GM08714 (cell line): Measurements from ENCODE around the gene MRNIP.

Source experiments
- H3K4me3 ChIP-seq: fragments of 200-500 bp; sonication (Bioruptor generic); 2 replicates; pipeline ENCODE4 v1.5.1; 2014; ENCODE audit warnings: mild to moderate bottlenecking, low read length, inconsistent platforms
- ZNF274 ChIP-seq: IDR thresholded peaks from 2 replicates; pipeline ENCODE4 v1.6.1; 2012; ENCODE audit warnings: mild to moderate bottlenecking, low read depth, low read length

MRNIP gene

GRCh38 chr5:179893958-179894895 is 35.6 kb upstream of the MRNIP start:
- H3K4me3 ChIP-seq: no peak overlapping the region
- TF ChIP-seq ZNF274: no peak

- no peak overlapping the region for H3K4me3 ChIP-seq
- TF ChIP-seq ZNF274: no peak
Measured at GRCh38 chr5:179893076-179893957, 34.7 kb upstream of the MRNIP start.

DNA sequence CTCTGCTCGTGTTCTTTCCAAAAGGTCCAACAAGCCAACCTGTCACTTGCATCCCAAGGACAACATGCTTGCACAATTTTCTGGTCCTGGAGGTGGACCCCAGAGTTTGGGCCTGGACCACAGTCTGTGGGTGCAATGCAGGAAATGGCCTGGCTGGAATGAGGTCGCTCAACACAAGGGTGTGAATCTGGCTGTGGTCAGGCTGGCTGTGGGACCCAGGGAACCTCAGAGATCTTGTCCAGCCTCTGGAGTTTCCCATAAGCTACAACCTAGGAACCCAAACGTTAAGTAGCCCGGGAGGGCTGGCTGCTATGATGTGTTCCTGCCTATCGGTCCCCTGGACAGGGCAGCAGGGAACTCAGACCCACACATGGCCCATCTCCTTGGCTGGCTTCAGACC is 33.6 kb upstream of the MRNIP start:
- TF ChIP-seq ZNF274: no peak
- H3K4me3 ChIP-seq: no peak overlapping the region

DNA sequence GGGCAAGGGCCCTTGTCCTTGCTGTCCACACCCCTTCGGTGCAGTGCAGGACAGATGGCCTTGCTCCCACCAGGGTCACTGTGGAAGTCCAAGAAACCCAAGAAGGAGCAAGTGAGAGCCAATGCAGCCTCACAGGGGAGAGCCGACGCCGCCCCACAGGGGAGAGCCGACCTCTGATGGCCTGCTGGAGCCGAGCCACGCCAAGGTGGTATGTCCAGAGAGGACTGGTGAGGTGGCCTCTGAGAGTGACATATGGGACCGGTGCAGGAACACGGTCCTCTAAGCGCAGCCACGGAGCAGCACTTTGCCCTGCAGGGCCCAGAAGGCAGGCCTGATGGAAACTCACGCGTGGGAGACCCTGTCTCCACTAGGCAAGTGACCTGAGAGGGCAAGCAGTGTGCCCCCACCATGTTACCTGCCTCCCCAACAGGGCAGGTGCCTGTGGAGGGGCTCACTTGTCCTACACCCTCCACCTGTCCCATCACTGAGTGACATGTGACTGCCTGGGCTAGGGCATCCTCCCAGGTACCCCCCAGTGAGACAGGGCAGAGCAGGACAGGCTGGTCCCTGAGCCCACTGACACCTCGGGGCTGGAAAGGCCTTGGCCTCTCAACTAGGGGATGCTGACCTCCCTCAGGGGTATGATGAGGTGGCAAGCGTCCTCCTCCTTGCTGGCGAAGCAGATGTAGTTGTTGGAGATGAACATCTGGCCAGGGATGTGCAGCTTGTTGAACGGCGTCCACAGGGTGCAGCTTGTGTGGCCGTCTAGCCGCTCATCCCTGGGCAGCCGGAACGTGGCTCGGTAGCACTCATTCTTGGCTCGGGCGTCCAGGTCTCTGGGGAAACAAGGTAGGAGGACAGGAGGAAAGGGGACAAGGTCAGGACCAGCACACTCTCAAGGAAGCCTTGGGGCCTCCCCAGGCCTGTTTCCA is 32.4 kb upstream of the MRNIP start:
- TF ChIP-seq ZNF274: no peak
- no peak overlapping the region for H3K4me3 ChIP-seq

- no peak overlapping the region for H3K4me3 ChIP-seq
- TF ChIP-seq ZNF274: no peak
Measured at GRCh38 chr5:179889885-179890284, 31.3 kb upstream of the MRNIP start.

- H3K4me3 ChIP-seq: no peak overlapping the region
- TF ChIP-seq ZNF274: no peak
Measured at GRCh38 chr5:179887802-179888201, 29.2 kb upstream of the MRNIP start.

GRCh38 chr5:179887095-179887494 is 28.5 kb upstream of the MRNIP start:
- no peak overlapping the region for H3K4me3 ChIP-seq
- TF ChIP-seq ZNF274: no peak

DNA sequence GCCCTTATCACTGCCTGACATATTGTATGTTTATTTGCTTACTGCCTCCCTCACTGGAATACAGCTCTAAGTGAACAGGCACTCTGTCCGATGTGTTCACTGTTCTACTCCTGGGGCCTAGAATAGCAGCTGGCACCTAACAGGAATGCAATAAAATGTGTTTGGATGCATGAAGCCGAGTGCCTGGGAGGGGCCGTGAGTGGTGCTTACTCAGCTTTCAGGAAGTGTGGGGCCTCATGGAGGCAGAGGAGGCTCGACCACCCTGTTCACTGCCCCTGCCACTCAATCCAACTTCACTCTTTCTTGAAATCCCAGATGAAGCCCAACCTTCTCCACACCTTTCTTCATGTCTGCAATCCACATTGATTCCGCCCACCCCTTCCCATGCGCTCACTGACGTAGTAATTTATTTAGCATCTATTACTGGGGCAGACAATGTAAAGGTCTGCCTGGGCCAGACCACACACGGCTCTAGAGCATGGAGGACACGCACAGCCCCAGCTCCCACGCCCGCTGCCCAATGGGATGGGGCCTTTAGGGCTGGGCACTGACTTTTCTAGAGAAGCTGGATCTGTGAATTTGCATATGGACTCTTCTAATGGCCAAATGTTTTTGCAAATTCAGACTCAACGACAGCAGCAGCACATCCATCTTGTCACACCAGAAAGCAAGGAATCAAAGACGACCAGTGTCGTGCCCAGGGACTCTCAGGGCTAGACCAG is 27.7 kb upstream of the MRNIP start:
- TF ChIP-seq ZNF274: no peak
- H3K4me3 ChIP-seq: no peak overlapping the region

- no peak overlapping the region for H3K4me3 ChIP-seq
Measured at GRCh38 chr5:179885491-179886090, 27.0 kb upstream of the MRNIP start.

GRCh38 chr5:179883163-179883562 is 24.5 kb upstream of the MRNIP start:
- no peak for TF ChIP-seq ZNF274
- no peak overlapping the region for H3K4me3 ChIP-seq

More at GRCh38 chr5:179885491-179886090, 27.0 kb upstream of the MRNIP start:
- TF ChIP-seq ZNF274: no peak

DNA sequence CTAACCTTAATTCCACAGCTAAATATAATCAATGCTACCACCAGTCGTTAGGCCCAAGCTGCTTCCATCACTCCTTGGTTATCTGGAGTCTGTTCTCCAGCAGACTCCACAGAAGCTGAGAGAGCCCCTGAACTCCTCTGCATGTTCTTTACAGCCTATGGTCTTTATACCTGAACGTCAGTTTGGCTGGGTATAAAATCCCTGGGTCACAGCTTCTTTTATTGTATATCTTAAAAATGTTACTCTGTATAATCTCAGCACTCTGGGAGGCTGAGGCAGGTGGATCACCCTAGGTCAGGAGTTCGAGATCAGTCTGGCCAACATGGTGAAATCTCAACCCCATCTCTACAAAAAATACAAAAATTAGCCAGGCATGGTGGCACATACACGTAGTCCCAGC is 23.7 kb upstream of the MRNIP start:
- TF ChIP-seq ZNF274: no peak

DNA sequence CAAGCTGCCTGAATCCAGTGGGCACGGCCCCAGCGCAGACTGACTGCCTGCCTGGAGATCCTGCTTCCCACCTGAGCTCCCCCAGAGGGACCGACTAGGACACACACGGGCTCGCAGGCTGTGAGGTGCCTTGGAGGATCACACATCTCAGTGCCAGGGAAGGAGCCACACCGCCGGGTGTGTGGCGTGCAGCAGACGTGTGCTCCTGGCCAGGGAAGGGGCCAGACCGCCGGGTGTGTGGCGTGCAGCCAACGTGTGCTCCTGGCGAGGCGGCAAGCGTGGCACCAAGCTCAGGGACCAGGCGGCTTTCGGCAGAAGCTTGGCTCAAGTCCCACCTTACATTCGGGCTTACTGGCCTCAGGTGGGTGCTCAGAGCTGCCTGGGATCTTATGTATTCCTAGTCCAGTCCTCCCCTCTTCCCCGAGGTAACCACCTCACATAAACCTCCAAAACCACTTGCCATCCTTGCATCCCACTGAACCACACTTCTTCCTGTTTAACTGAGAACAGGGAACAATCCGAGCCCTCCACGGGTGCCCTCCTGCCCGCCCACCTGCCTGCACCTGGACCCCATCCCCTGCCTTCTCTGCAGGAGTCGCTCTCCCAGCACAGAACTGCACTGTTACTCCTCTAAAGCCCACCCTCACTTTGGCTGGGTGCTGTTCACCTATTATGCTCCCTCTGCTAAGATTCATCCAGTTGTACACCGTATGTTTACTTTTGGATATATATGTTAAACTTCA is 22.4 kb upstream of the MRNIP start:
- TF ChIP-seq ZNF274: no peak

More for the DNA sequence above, 23.7 kb upstream of the MRNIP start:
- no peak overlapping the region for H3K4me3 ChIP-seq

DNA sequence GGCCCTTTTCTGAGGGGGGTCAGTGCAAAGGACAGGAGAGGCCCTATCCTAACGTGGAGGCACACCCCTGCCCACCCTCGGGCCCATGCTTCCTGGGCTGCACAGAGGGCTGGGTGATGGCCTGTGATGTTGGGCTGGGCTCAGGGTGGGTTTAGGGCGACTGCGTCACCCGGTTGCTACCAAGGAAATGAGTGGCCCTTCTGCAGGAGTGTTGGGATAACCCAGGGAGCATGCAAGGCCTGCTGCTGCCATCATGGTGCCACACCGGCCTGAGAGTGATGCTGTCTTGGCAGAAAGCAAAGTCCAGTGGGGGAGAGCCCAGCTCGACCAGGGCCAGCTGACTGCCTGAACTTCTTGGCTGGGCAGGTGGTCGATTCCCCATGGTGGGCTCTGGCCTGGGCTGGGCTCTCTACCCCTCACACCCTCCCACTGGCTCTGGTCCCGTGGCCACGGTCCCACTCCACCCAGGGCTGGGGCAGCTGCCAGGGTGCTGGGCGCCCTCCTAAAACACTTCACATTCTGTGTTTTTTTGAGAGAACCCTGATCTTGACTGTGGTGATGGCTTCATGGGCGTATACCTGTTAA is 21.5 kb upstream of the MRNIP start:
- H3K4me3 ChIP-seq: no peak overlapping the region
- TF ChIP-seq ZNF274: no peak

More for the DNA sequence above, 22.4 kb upstream of the MRNIP start:
- no peak overlapping the region for H3K4me3 ChIP-seq
